Ishikawa (cell line): Measurements from ENCODE around the gene TADA2B.

ENCODE experiments used
- CEBPB ChIP-seq: IDR thresholded peaks from 2 replicates; pipeline ENCODE4 v1.6.1; 2012
- EGR1 ChIP-seq: IDR thresholded peaks from 2 replicates; pipeline ENCODE4 v1.6.1; 2012
- EP300 ChIP-seq: IDR thresholded peaks from 2 replicates; pipeline ENCODE4 v1.6.1; 2012; ENCODE audit warnings: borderline replicate concordance
- FOXM1 ChIP-seq: IDR thresholded peaks from 2 replicates; pipeline ENCODE4 v1.6.1; 2012; ENCODE audit warnings: low read depth, borderline replicate concordance
- MAX ChIP-seq: IDR thresholded peaks from 2 replicates; pipeline ENCODE4 v1.6.1; 2012
- NFIC ChIP-seq: IDR thresholded peaks from 2 replicates; pipeline ENCODE4 v1.6.1; 2012
- RAD21 ChIP-seq: IDR thresholded peaks from 2 replicates; pipeline ENCODE4 v1.6.1; 2012; ENCODE audit warnings: low read depth
- TAF1 ChIP-seq: IDR thresholded peaks from 2 replicates; pipeline ENCODE4 v1.6.1; 2012; ENCODE audit warnings: low read depth, mild to moderate bottlenecking
- USF1 ChIP-seq: IDR thresholded peaks from 2 replicates; pipeline ENCODE4 v1.6.1; 2012
- YY1 ChIP-seq: IDR thresholded peaks from 2 replicates; pipeline ENCODE4 v1.6.1; 2012; ENCODE audit warnings: low read depth
- ZBTB7A ChIP-seq: IDR thresholded peaks from 2 replicates; pipeline ENCODE4 v1.6.1; 2012; ENCODE audit warnings: low read depth
- TF ChIP-seq, protein P1 (sequence below): IDR thresholded peaks from 2 replicates; pipeline ENCODE4 v1.6.1; 2012; ENCODE audit warnings: low read depth, mild to moderate bottlenecking

GRCh38 chr4:7074426-7074825 is 31.3 kb downstream of the TADA2B start:
- no peak for TF ChIP-seq CEBPB
- no peak for TF ChIP-seq RAD21
- no peak for TF ChIP-seq YY1
- no peak for TF ChIP-seq ZBTB7A
- TF ChIP-seq, protein P1, sequence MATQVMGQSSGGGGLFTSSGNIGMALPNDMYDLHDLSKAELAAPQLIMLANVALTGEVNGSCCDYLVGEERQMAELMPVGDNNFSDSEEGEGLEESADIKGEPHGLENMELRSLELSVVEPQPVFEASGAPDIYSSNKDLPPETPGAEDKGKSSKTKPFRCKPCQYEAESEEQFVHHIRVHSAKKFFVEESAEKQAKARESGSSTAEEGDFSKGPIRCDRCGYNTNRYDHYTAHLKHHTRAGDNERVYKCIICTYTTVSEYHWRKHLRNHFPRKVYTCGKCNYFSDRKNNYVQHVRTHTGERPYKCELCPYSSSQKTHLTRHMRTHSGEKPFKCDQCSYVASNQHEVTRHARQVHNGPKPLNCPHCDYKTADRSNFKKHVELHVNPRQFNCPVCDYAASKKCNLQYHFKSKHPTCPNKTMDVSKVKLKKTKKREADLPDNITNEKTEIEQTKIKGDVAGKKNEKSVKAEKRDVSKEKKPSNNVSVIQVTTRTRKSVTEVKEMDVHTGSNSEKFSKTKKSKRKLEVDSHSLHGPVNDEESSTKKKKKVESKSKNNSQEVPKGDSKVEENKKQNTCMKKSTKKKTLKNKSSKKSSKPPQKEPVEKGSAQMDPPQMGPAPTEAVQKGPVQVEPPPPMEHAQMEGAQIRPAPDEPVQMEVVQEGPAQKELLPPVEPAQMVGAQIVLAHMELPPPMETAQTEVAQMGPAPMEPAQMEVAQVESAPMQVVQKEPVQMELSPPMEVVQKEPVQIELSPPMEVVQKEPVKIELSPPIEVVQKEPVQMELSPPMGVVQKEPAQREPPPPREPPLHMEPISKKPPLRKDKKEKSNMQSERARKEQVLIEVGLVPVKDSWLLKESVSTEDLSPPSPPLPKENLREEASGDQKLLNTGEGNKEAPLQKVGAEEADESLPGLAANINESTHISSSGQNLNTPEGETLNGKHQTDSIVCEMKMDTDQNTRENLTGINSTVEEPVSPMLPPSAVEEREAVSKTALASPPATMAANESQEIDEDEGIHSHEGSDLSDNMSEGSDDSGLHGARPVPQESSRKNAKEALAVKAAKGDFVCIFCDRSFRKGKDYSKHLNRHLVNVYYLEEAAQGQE = no peak
- no peak for TF ChIP-seq TAF1
- TF ChIP-seq FOXM1 = no peak
- TF ChIP-seq NFIC = no peak
- TF ChIP-seq EP300 = no peak
- TF ChIP-seq MAX = no peak
- no peak for TF ChIP-seq USF1
- no peak for TF ChIP-seq EGR1
